NOMO-1 treated with DMSO at 0.1 percent for 48 hours (cell line): ENCODE measurements around the gene SLC9C2.
"Not testable (repeated sequence)": the region's sequence is repeated elsewhere in the genome, so short reads cannot be mapped to it uniquely, and the experiment has no call there.

Source experiments
- DNase-seq: peaks from one replicate; lab custom pipeline; 2025; ENCODE audit not compliant: unreplicated experiment; lab: John Stamatoyannopoulos, UW

Gene SLC9C2

DNA sequence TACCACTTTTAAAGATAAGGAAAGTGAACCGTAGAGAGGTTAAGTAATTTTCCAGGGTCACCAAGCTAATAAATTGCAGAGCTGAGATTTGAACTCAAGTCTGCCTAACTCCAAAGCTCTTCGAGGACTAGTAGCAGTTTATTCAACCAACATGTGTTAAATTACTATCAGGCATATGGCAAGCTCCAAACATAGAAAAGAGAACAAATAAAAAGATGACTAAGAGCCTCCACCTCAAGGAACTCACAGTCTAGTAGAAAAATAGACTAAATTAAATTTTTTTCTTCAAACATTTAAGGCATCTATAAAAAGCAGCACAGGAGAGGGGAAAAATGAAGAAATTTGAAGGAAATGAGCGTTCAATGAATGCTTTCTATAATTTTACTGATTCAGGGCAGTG lies 22.2 kb downstream of the SLC9C2 start:
- no peak for DNase-seq

DNA sequence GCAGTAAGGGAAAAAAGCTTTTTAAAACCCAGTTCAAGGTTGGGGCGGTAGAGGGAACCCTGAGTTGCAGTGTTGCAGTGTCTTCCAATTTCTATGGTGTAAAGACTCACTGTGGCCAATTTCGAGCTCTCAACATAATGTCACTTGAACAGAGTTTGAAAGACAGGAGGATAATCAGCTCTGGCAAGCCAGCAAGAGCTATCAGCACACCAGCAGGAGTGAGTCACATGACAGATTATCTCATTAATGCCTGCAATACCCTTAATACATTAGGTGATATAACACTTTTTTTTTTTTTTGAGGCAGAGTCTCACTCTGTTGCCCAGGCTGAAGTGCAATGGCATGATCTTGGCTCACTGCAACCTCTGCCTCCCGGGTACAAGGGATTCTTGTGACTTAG lies 22.8 kb downstream of the SLC9C2 start:
- DNase-seq = no peak

DNA sequence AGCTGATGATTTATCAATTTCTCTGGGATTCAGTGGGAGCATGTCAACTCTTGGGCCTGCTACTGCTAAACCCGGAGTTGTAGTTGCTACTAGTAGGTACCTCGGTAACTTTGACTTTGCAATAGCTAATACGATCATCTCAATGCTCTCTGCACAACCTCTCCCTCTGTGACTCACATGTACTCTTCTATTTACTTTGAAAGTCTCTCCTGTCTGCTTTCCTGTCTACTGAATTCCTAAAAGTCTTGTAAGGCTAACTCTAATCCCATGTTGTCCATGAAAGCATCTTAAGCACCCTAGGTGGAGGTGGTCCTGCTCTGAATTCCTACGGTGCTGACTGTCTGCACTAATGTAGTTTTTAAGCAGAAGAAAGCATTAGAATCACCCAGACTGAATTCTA lies 29.3 kb downstream of the SLC9C2 start:
- no peak for DNase-seq

DNA sequence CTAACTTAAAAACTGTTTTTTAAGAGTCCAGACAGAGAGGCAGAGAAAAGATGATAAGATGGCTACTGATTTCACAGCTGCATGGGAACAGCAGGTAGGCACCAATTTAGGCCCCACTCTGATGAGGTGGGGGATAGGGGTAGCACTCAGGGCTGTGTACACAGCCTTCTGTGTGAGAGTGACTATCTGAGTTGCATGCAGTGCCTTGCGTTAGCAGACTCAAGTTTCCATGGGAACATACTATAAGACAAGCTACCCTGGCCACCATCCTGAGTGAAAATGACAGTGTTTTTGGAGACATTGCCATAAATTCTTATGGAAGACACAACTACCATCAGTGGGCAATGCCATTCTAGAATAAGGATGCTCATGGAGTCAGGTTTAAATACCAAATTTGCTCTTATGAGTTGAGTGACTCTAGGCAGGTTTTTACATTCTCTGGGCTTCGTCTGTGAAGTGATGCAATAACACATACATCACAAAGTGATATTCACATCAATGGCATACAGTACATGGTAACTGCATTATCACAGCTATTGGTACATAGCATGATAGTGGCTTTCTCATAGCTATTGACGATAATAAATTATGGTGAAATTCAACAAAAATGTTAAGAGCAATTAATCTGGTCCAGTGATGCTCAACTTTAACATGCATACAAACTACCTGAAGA lies 30.5 kb downstream of the SLC9C2 start:
- no peak for DNase-seq

DNA sequence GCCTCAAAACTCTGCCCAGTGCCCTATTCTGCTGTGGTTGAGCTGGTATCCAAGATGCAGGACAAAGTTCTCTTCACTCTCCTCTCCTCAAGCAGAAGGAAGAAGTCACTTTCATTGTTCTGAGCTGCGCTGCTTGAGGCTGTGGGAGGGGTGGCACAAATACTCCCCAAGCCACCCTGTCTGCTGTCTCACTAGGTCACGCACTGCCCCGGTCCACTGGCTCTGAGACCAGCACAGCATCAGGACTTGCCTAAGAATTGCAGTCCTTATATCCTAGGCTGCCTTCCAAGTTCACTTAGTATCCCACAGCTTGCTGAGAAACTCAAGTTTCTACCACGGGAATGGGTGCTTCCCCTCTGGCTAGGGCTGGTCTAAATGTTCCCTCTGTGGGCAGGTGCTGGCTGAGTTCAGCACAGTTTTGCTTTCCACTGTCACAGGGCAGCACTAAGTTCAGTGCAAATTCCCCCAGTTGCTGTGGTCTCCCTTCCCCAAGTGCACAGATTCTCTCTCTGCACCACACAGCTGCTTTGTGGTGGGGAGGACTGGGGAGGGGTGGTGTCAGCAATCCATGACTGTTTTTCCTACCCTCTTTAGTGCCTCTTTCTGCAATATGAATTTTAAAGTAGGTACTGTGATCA lies 32.4 kb downstream of the SLC9C2 start:
- DNase-seq = no peak

DNA sequence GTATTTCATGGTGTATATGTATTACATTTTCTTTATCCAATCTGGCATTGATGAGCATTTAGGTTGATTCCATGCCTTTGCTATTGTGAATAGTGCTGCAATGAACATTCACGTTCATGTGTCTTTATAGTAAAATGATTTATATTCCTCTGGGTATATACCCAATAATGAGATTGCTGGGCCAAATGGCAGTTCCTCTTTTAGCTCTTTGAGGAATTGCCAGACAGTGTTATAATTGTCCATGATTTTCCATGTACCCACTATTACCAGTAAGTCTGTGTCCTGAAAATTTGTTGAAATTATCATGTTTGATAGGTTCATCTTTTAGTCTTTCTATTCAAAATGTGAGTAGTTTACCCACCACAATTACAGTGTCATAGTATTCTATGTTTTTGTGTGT lies 34.4 kb downstream of the SLC9C2 start:
- DNase-seq = no peak

DNA sequence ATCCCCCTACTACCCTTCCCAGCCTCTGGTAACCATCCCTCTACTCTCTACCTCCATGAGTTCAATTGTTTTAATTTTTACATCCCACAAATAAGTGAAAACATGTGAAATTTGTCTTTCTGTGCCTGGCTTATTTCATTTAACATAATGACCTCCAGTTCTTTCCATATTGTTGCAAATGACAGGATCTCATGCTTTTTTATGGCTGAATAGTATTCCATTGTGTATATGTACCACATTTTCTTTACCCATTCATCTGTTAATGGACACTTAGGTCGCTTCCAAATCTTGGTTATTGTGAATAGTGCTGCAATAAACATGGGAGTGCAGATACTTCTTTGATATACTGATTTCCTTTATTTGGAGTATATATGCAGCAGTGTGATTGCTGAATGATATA lies 39.0 kb downstream of the SLC9C2 start:
- DNase-seq = not testable (repeated sequence)

DNA sequence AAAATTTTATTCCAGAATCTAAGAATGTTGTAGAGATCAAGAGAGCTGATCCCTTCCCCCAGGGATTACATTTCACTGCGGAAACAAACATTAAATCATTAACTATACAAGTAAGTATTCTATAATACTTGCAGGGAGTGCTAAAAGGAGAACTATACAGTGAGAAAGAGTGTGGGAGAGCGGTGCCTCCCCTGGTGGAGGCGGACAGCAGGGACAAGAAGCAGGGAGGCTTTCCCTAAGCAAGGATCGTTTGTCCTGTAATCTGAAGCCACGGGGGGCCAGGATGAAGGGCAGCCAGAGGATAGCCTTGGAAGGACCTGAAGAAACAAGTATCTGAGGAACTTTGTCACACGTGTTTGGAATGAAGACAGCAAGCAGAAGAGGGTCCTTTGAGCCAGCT lies 40.1 kb downstream of the SLC9C2 start:
- no peak for DNase-seq

DNA sequence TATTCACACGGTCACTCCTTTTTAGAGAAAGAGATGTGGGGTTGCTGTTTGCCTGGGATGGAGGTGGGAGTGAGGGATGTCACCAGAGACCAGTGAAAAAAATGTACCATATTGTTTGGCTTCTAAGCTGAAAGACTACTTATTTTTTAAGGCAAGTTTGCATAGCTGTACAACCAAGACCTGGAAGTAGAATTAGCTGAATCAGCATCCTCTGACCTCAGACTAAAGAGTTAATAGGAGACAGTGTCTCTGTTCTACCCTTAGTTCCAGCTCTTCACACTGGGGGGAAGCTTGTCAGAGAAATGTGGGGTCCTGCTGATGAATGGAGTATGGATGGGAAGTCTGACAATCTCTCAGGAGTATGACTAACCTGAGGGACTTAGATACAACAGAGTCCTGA lies 41.6 kb downstream of the SLC9C2 start:
- no peak for DNase-seq

DNA sequence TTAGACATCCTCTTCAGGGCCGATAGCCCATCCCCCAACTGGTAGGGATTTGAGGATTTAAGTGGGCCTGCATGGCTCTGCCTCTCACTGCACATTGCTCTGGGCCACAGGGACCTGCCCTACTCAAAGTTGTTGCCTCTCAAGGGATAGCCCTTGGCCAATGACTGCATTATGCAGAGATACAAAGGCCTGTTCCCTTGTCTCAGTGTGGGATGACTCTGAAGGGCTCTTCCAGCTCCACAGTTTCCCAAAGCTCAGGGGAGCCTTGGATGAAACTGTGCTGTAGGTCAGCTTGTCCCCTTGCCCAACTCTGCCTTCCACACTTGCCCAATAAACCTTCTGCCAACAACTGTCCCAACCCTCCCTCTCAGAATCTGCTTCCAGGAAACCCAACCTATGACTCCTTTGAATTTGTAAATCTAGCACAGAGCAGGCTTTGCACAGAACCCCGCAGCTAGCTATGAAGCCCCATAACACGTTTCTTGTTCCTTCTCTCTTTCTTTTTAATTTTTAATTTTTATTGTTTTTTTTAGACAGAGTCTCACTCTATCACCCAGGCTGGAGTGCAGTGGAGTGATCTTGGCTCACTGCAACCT lies 42.5 kb downstream of the SLC9C2 start:
- no peak for DNase-seq

DNA sequence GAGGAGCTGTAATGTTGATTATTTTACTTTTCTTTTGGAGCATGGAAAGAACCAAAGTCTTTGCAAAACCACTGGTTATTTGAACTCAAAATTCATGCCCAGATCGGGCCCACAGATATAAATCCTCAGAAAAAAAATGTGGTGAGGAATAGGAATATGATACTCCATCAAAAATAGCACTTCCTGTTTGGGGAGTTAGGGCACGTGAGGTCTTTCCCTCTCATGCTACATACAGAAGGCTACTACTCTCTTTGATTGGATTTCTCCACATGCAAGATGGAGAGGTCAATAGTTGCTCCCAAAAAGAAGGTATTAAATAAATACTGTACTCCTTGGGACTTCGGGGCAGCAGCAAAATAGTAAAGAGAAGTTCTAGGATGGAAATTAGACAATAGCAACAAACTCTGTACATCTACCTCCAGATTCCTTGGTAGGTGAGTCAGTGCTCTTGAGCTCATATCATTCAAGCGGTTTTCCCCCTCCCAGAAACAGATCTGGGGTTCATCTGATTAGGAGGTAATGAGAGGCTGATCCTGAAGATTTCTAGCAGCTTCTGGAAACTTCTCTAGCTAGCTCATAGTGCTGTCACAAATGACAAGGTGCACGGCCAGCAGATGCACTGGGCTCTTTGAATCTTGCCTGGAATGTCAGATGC lies 47.1 kb downstream of the SLC9C2 start:
- DNase-seq = no peak

DNA sequence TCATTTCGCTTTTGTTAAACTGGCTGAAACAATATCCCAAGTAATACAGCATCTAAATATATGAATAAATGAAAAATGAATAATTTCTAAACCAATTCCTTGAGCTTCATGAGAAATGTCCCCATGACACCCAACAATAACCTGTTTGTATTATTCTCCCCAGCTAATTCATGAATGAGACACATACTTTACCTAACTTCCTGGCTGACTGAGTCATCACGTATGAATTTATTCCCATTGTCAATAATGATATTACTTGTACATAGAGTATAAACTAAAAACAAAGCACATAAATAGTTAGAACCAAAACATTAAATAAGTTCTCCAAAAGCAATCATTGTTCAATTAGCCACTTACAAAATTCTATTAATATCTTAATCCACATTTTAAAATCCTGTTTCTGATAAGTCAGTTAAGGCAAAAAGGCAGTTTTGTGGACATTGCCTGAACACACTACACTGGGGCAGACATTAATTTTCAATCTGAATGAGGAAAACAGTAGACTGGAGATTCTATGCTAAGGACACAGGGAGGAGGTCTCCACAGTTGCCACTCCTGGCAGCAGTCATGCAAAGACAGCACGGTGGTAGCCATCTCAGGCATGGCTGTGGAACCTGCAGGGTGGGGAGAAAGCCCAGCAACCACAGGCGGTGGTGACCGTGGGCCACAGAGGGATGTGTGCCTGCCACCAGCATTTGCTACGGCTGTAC lies 48.2 kb downstream of the SLC9C2 start:
- DNase-seq = no peak

DNA sequence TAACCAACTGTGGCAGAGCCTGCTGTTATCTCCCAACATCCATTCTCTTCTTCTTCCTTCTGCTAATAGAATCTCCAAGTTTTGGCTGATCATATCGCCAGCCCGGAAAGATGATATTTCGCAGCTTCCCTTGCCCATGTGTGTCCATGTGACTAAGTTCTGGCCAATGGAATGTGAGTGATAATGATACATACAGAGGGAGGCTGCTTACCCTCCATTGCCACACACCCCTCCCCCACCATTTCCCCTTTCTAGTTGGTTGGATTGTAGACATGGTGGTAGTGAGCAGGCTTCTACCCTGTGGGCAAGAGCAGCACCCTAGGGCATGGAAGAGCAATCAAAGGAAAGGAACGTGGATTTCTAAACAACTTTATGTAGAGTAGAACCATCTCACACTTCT lies 48.8 kb downstream of the SLC9C2 start:
- no peak for DNase-seq

DNA sequence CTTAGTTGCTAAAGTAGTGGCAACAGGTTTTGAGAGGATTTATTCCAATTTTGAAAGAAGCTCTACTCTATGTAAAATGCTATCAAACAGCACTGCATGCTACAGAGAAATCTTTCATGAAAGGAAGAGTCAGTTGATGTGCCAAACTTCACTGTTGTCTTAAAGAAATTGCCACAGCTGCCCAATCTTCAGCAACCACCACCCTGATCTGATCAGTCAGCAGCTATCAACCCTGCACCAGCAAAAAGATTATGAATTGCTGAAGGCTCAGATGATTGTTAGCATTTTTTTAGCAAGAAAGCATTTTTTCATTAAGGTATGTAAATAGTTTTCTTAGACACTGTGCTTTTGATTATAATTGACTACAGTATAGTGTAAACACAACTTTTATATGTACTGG lies 49.6 kb downstream of the SLC9C2 start:
- no peak for DNase-seq

DNA sequence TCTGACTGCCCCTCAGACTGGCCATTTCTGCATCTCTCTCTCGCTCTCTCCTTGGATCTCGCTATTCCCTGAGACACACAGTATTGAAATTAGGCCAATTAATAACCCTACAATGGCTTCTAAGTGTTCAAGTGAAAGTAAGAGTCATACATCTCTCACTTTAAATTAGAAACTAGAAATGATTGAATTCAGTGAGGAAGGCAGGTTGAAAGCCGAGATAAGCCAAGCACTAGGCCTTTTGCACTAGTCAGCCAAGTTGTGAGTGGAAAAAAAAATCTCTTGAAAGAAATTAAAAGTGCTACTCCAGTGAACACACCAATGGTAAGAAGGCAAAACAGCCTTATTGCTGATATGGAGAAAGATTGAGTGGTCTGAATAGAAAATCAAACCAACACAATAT lies 51.2 kb downstream of the SLC9C2 start:
- no peak for DNase-seq

DNA sequence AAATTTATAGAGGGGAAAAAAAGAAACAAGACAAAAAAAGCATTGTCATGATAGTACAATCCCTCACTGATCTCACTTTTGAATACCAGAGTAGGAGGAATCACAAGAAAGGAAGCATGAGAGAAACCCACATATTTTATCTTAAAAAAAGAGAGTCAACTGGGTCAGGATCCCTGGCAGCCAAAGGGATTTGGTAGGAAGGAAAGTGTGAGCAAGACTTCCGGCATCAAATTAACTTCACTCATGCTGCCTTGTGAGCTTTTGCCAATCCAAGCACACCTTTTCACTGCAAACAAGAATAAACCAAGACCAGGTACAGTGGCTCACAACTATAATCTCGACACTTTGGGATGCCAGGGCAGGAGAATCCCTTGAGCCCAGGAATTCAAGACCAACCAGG lies 53.1 kb downstream of the SLC9C2 start:
- DNase-seq = no peak

DNA sequence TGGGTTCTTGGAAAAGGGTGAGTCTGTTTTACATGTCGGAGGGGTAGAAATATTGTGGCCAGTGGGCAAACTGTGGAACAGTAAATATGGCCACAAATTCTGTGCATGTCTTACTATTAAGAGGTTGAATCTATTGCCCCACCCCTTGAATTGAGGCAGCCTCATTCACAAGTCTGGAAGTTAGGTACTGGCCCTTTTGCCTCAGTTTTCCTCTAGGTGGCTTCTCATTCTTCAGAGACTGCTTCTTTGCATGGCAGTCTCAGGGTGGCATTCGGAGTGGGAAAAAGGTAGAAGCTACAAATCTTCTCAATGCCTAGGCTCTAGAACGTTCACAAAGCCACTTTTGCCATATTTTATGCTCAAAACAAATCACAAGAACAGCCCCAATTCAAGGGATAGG lies 57.2 kb downstream of the SLC9C2 start:
- DNase-seq = no peak

DNA sequence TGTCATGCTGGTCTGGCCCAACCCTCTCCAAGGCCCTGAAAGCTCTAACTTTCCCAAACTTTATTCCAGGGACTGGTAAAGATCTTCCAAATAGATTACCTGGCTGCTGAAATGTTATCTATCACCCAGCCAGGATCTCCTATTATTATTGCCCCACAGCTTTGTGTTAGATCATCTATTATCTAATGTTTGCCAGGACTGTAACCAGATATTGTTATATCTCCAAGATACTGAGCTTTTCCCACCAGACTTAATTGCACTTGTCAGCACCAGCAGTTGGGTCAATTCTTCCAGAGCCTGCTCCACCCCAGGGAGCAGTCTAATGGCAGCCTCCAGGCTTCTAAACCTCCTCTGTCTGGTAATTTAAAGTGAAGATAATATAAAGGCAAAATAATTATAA lies 66.6 kb downstream of the SLC9C2 start:
- DNase-seq = no peak

DNA sequence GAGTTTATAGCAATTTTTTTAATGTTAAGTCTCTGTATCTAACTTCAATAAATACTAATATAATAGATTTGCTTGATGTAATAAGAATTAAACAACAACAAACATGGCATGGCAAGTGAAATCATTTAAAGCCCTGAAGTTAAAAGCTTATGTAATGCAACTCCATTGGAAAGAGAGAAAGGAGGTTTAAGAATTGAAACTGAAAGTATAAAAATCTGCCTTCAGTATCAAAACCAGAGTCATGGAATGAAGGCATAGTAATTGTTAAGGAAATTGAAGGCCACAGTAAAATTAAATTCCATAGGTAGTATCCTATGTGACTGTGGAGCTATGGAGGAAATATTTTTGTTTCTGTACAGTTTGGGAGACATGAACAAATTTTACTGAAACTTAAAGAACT lies 70.6 kb downstream of the SLC9C2 start:
- no peak for DNase-seq

DNA sequence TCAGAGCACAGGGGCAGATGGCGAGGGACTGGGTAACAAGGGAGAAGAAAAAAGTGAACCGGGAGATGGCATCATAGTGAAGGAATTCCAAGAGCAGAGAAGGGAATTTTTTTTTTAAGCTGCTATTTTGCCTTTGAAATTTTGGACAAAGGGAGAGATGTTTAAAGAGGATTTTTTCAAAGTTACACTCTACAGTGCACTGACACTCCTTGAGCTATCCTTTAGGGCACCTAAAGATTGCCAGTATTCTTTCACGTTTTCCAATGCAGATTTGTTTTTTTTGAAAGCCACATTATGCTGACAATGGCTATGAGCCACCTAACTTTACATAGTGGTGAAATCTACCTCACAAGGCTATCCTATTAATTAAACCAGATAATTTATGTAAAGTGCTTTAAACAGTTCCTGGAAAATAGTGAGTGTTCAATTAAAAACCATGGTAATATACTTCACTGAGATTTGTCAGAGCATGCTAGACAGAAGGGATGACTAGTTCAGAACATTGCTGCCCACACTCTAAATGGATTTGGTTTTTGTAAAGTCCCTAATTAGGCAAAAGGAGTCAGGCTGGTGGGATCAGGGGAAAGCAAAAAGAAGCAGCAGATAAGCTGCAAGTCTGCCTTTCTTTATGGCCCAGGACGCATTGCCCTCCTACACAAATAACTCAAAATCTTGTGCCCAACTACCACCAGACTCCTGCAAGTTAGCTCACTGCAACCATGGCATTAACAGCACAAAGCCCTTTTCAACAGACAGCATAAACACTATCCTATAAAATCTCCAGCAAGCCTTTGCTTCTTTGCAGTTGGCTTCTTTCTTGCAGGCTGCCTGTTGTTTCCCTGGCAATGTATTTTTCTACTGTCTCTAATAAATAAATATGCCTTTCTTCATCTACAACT lies 71.8 kb downstream of the SLC9C2 start:
- no peak for DNase-seq

DNA sequence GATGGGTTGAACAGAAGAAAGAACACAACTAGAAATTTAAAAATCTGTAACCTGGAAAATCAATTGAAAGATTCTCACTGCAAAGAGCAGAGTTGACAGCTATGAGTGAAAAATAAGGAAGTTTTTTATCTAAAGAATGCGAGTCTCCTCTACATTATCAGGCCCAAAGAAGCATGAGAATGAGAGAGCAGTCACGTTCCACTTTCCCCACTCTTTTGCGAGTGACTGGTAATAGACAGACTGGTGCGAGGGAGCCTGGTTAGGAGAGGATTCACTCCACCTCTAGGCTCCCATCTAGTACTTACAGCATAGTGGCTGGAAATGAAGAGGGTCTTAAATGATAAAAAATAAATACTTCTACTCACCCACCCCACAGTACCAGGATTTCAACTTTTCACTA lies 73.8 kb downstream of the SLC9C2 start:
- DNase-seq = no peak
